K562 (cell line): ENCODE data around the gene ARMC9. TPM values are rescaled to one million over a fixed set of nuclear protein-coding genes. Genes with fewer than 3 reads are reported as not detected.

Experiments
- ATAC-seq: fragments of 200-7000 bp; cut with Tn5 transposase; 3 replicates; pipeline ENCODE4 v1.9.1; 2020; ENCODE audit warnings: moderate library complexity
- BruUV-seq: library from RNA; stranded (reverse); fragments of 400-500 nt; replicated peaks from 2 replicates; lab custom pipeline; 2021; lab: Mats Ljungman, UMichigan
- CTCF ChIA-PET: fragments of 300-600 bp; formaldehyde crosslinking; extraction: SDS; loops from one replicate; lab custom pipeline; 2021; ENCODE audit warnings: low intra/inter-chr PET ratio; lab: Yijun Ruan, JAX
- POLR2A ChIA-PET: fragments of 300-600, 350-650 bp; sonication (Branson Sonifier 250); formaldehyde crosslinking; extraction: SDS; loops from one replicate; lab custom pipeline; 2021; ENCODE audit warnings: antibody characterized with exemption, inconsistent platforms; lab: Yijun Ruan, JAX
- DNase-seq, 4 experiments: peaks; one replicate each; pipeline versions ENCODE4 v3.0.0 to v3.0.0-alpha.2; 2011 to 2018; ENCODE audit warnings: low spot score in 3 of 4, mixed read lengths in 3 of 4; ENCODE audit errors: extremely low read depth in 1 of 4
- FAIRE-seq: peaks from 2 replicates; lab custom pipeline; 2011; peaks lifted over from hg19 to GRCh38; lab: Jason Lieb, UNC
- H2AFZ ChIP-seq: 2 replicates; pipeline ENCODE4 v1.6.0; 2011; ENCODE audit warnings: low read depth, low read length, control low read depth, inconsistent platforms
- H3K27ac ChIP-seq: fragments of 200-600 bp; 3 replicates; pipeline ENCODE4 v1.8.0; 2011; ENCODE audit warnings: low read depth, mild to moderate bottlenecking, control low read depth, inconsistent platforms, low read length, moderate library complexity, mixed read lengths; ENCODE audit errors: extremely low read depth
- H3K27me3 ChIP-seq, 2 experiments: fragments of 300-600 bp in 1 of 2; 2 replicates in 1 of 2; 3 replicates in 1 of 2; pipeline versions ENCODE4 v1.6.0 to v1.8.0; 2011; ENCODE audit warnings: inconsistent platforms in 2 of 2, low read length in 2 of 2, mild to moderate bottlenecking in 1 of 2, mixed read lengths in 1 of 2, moderate library complexity in 1 of 2; ENCODE audit not compliant: control insufficient read depth in 2 of 2, insufficient read depth in 2 of 2
- H3K36me3 ChIP-seq: fragments of 300-600 bp; 3 replicates; pipeline ENCODE4 v1.8.0; 2011; ENCODE audit warnings: mild to moderate bottlenecking, low read length, inconsistent platforms; ENCODE audit not compliant: control insufficient read depth, insufficient read depth
- H3K4me1 ChIP-seq, 2 experiments: fragments of 200-600 bp in 1 of 2; replicated peaks in 1 of 2; 2 replicates in 1 of 2; 3 replicates in 1 of 2; pipeline versions ENCODE4 v1.5.1 to v1.8.0; 2011; ENCODE audit warnings: inconsistent platforms in 2 of 2, low read length in 2 of 2, mild to moderate bottlenecking in 1 of 2, mixed read lengths in 1 of 2, moderate library complexity in 1 of 2; ENCODE audit not compliant: control insufficient read depth in 2 of 2, insufficient read depth in 2 of 2
- H3K4me2 ChIP-seq: 2 replicates; pipeline ENCODE4 v1.6.1; 2011; ENCODE audit warnings: low read length, control low read depth, inconsistent platforms, mixed read lengths; ENCODE audit not compliant: insufficient read depth
- H3K4me3 ChIP-seq: fragments of 200-600 bp; sonication (generic), shearing (Covaris generic); 2 replicates; pipeline ENCODE4 v1.5.1; 2016; ENCODE audit warnings: control low read depth, inconsistent platforms
- H3K79me2 ChIP-seq: fragments of 200-600 bp; 3 replicates; pipeline ENCODE4 v1.8.0; 2011; ENCODE audit warnings: low read length, inconsistent platforms; ENCODE audit not compliant: control insufficient read depth, insufficient read depth
- H3K9ac ChIP-seq, 2 experiments: 2 replicates each; pipeline versions ENCODE4 v1.6.0 to v1.6.1; 2011; ENCODE audit warnings: low read depth in 2 of 2, low read length in 2 of 2, control low read depth in 1 of 2, inconsistent platforms in 1 of 2, mild to moderate bottlenecking in 1 of 2, mixed read lengths in 1 of 2; ENCODE audit not compliant: insufficient read depth in 1 of 2
- H3K9me1 ChIP-seq: one replicate; pipeline ENCODE4 v1.6.0; 2011; ENCODE audit warnings: inconsistent platforms, mild to moderate bottlenecking, low read length, moderate library complexity; ENCODE audit not compliant: control insufficient read depth, insufficient read depth
- H3K9me3 ChIP-seq: replicated peaks from 2 replicates; pipeline ENCODE4 v1.5.1; 2011; ENCODE audit warnings: low read depth, low read length, inconsistent platforms; ENCODE audit not compliant: control insufficient read depth, insufficient read depth
- H4K20me1 ChIP-seq: replicated peaks from 2 replicates; pipeline ENCODE4 v1.6.1; 2011; ENCODE audit warnings: low read length, inconsistent platforms, mixed read lengths; ENCODE audit not compliant: control insufficient read depth, insufficient read depth
- ARID1B ChIP-seq: fragments of 450-650 bp; IDR thresholded peaks from 2 replicates; pipeline ENCODE4 v1.6.1; 2016; ENCODE audit warnings: antibody characterized with exemption, mild to moderate bottlenecking, inconsistent platforms
- EP300 ChIP-seq: IDR thresholded peaks from 2 replicates; pipeline ENCODE4 v1.6.1; 2012; ENCODE audit warnings: low read length, improper control_type of control experiment
- FOS ChIP-seq: IDR thresholded peaks from 3 replicates; pipeline ENCODE4 v1.6.1; 2011; ENCODE audit not compliant: insufficient read length; ENCODE audit errors: extremely low read depth
- KDM2B ChIP-seq: fragments of 250-450 bp; sonication (Bioruptor Pico); IDR thresholded peaks from 2 replicates; pipeline ENCODE4 v1.8.0; 2021; ENCODE audit warnings: mild to moderate bottlenecking, moderate library complexity
- TCF3 ChIP-seq: sonication (generic); formaldehyde crosslinking; IDR thresholded peaks from 2 replicates; pipeline ENCODE4 v1.4.0; 2020; ENCODE audit warnings: mild to moderate bottlenecking, missing genetic modification reagents
- ZBTB9 ChIP-seq: fragments of 450-650 bp; formaldehyde crosslinking; IDR thresholded peaks from 2 replicates; pipeline ENCODE4 v1.4.0; 2020; ENCODE audit warnings: mild to moderate bottlenecking, moderate library complexity
- ZNF224 ChIP-seq: sonication (generic); formaldehyde crosslinking; IDR thresholded peaks from 2 replicates; pipeline ENCODE4 v1.8.0; 2022; ENCODE audit warnings: mild to moderate bottlenecking, missing genetic modification reagents
- ZNF445 ChIP-seq: fragments of 250-450 bp; sonication (Bioruptor Pico); IDR thresholded peaks from 2 replicates; pipeline ENCODE4 v1.4.0; 2020; ENCODE audit warnings: low read depth, mild to moderate bottlenecking, moderate library complexity
- WGBS: fragments of 100-300 bp; shearing (Covaris generic); methylation state at CpG from one replicate; pipeline ENCODE4 v1.1.6; 2016; ENCODE audit warnings: low coverage, mixed read lengths; ENCODE audit not compliant: insufficient coverage; ENCODE audit errors: missing lambda C conversion rate; 5-methylcytosine and 5-hydroxymethylcytosine counted together
- in situ Hi-C: fragments of 300-500 bp; cut with MboI; formaldehyde crosslinking; loops from 4 replicates; pipeline ENCODE4 v1.15.0; 2018; ENCODE audit warnings: inconsistent platforms, mixed read lengths
- intact Hi-C: fragments of 100-400 bp; cut with micrococcal nuclease; formaldehyde crosslinking; loops from 2 replicates; pipeline ENCODE4 v1.14.2; 2022
- polyA plus RNA-seq, 8 experiments: library from polyadenylated mRNA; depleted of rRNA in 4 of 8; stranded (reverse) in 5 of 8; unstranded in 3 of 8; fragments of >200 nt; fragmentation: Nextera tagmentation in 2 of 8; fragmentation: Illumina TruSeq in 1 of 8; extraction: Ambion mirVana in 2 of 8; extraction: Trizol in 1 of 8; gene quantifications; 2 replicates each; pipeline versions ENCODE4 v1.2.1 to v1.2.3, GENCODE V29; 2011 to 2014; ENCODE audit warnings: inconsistent platforms in 1 of 8, missing spikeins in 1 of 8
- total RNA-seq, 7 experiments: library from RNA; depleted of rRNA in 6 of 7; stranded (reverse); fragments of >200 nt in 6 of 7; fragmentation: Illumina TruSeq in 2 of 7; extraction: Trizol in 2 of 7; gene quantifications; 2 replicates each; pipeline versions ENCODE4 v1.2.1 to v1.2.3, GENCODE V29; 2011 to 2021; ENCODE audit warnings: low replicate concordance in 1 of 7

Gene ARMC9
- total and polyA plus RNA-seq, 9 of the 15 experiments (the other 6 are each of a cell fraction or from before 2014, with no cell fraction given), result 0.36 to 2.3 (median 1.1) TPM

DNA sequence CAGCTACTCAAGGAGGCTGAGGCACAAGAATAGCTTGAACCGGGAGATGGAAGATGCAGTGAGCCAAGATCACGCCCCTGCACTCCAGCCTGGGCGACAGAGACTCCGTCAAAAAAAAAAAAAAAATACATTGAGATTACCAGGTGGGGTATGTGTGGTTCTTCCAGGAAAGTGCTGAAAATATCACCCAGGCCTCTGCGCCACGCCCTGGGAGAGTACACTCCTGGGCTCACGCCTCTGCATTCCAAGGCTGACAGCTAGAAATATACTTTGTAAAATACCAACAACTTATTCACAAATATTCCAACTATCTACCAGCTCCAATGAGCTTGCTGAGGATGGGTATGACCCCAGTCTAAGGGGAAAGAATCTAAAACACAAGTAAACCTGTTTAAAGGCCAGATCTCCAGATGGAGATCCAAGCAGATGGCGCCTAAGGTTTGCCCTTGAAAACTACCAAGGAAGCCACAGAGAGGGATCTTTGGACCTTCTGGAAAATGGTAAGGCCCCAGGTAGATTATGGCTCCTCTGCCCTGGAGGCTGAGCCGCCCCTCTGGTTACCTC lies 175.4 kb downstream of the ARMC9 start:
- H3K9me1 ChIP-seq, result no peaks in the 10 kb centered on the region
- no peaks in the 10 kb centered on the region for H3K79me2 ChIP-seq
- no TSS peak for BruUV-seq
- 4% methylated on average over 9 of the region's 9 CpGs for whole genome bisulfite sequencing
- POLR2A ChIA-PET, result interaction anchor here (0.6 to 1.4 kb wide), 2 partner anchors 90 to 255 kb away, joined by 3 to 4 read pairs; partner anchors contain the start of gene NCL
- no peak overlapping the region for H3K4me3 ChIP-seq
- H3K27me3 ChIP-seq, result peaks cover 0 to 19% of the 10 kb centered on the region in 2 experiments; a peak in 2 of 5 replicates
- H3K9ac ChIP-seq, result no peak overlapping the region
- ATAC-seq, result peak; percentile 65
- CTCF ChIA-PET, result interaction anchor here (0.6 kb wide), 1 partner anchor 659 kb away, joined by 9 read pairs; no protein-coding TSS in a partner anchor
- no peak overlapping the region for H3K27ac ChIP-seq
- no peak for FAIRE-seq
- no peaks in the 10 kb centered on the region for H3K9me3 ChIP-seq
- no peaks in the 10 kb centered on the region for H4K20me1 ChIP-seq
- intact Hi-C loops (no loop called here), in situ Hi-C loops (no loop called here)
- H3K4me2 ChIP-seq, result no peak overlapping the region; the same call in 1 of the 2 replicates
- no peak overlapping the region; the same call in 1 of the 2 replicates for H2AFZ ChIP-seq
- no peaks in the 10 kb centered on the region for H3K36me3 ChIP-seq
- TF ChIP-seq TCF3 (CRISPR knock-in tag), result peak; percentile 67
- TF ChIP-seq ARID1B, result peak; percentile 34; the same call in 1 of the 2 replicates
- TF ChIP-seq FOS, result no peak
- no peak for TF ChIP-seq ZNF224 (CRISPR knock-in tag)
- no peak for TF ChIP-seq KDM2B (CRISPR knock-in tag)
- no peak for TF ChIP-seq ZBTB9 (CRISPR knock-in tag)
- no peak for TF ChIP-seq EP300
- TF ChIP-seq ZNF445 (CRISPR knock-in tag), result no peak
- H3K4me1 ChIP-seq, result peaks cover 13 to 14% of the 10 kb centered on the region in 2 experiments; a peak in 4 of 5 replicates
- DNase-seq, result peak in 2 of 4 experiments; percentile 35 to 48
